H9 (cell line): ENCODE data around the gene RIMBP2. TPM values are rescaled to one million over a fixed set of nuclear protein-coding genes. Genes with fewer than 3 reads are reported as not detected.

Experiments used
- DNase-seq: peaks from one replicate; pipeline ENCODE4 v3.0.0-alpha.2; 2017
- H2AFZ ChIP-seq: one replicate; pipeline ENCODE4 v1.6.1; 2013; ENCODE audit warnings: mild to moderate bottlenecking, low read length, control low read depth, moderate library complexity
- H2AK5ac ChIP-seq: 2 replicates; pipeline ENCODE4 v1.6.1; 2013; ENCODE audit warnings: low read length, control low read depth, mixed read lengths; ENCODE audit not compliant: insufficient read length
- H2BK120ac ChIP-seq: one replicate; pipeline ENCODE4 v1.6.1; 2013; ENCODE audit warnings: low read depth, mild to moderate bottlenecking, low read length, control low read depth, inconsistent platforms; ENCODE audit not compliant: poor library complexity, severe bottlenecking
- H2BK12ac ChIP-seq: 2 replicates; pipeline ENCODE4 v1.6.1; 2013; ENCODE audit warnings: low read length, control low read depth, mixed read lengths, low read depth; ENCODE audit not compliant: insufficient read length
- H2BK15ac ChIP-seq: 2 replicates; pipeline ENCODE4 v1.6.1; 2013; ENCODE audit warnings: low read depth, low read length, control low read depth
- H2BK20ac ChIP-seq: one replicate; pipeline ENCODE4 v1.6.1; 2013; ENCODE audit warnings: low read depth, mild to moderate bottlenecking, low read length, control low read depth, inconsistent platforms; ENCODE audit not compliant: poor library complexity, severe bottlenecking
- H2BK5ac ChIP-seq: 2 replicates; pipeline ENCODE4 v1.6.1; 2013; ENCODE audit warnings: low read length, control low read depth, mixed read lengths; ENCODE audit not compliant: insufficient read length
- H3K14ac ChIP-seq: 2 replicates; pipeline ENCODE4 v1.6.1; 2013; ENCODE audit warnings: low read length, control low read depth; ENCODE audit not compliant: insufficient read depth
- H3K18ac ChIP-seq: 2 replicates; pipeline ENCODE4 v1.6.1; 2013; ENCODE audit warnings: low read depth, mild to moderate bottlenecking, mixed read lengths, low read length, control low read depth; ENCODE audit not compliant: insufficient read length
- H3K23ac ChIP-seq: 2 replicates; pipeline ENCODE4 v1.6.1; 2013; ENCODE audit warnings: low read length, control low read depth, mixed read lengths, low read depth; ENCODE audit not compliant: insufficient read length
- H3K23me2 ChIP-seq: 2 replicates; pipeline ENCODE4 v1.6.1; 2013; ENCODE audit warnings: low read depth, mild to moderate bottlenecking, mixed read lengths, low read length, control low read depth; ENCODE audit not compliant: insufficient read length, poor library complexity, severe bottlenecking
- H3K27ac ChIP-seq: 2 replicates; pipeline ENCODE4 v1.5.1; 2013; ENCODE audit warnings: low read length, control low read depth, mixed read lengths, low read depth; ENCODE audit not compliant: insufficient read length
- H3K27me3 ChIP-seq: 2 replicates; pipeline ENCODE4 v1.6.1; 2013; ENCODE audit warnings: low read length, control low read depth, inconsistent platforms; ENCODE audit not compliant: insufficient read depth
- H3K4ac ChIP-seq: 2 replicates; pipeline ENCODE4 v1.6.1; 2013; ENCODE audit warnings: low read depth, mild to moderate bottlenecking, control low read depth, inconsistent platforms, low read length, moderate library complexity
- H3K4me1 ChIP-seq: 2 replicates; pipeline ENCODE4 v1.6.1; 2013; ENCODE audit warnings: low read length, control low read depth, inconsistent platforms; ENCODE audit not compliant: insufficient read depth
- H3K4me2 ChIP-seq: 2 replicates; pipeline ENCODE4 v1.6.1; 2013; ENCODE audit warnings: low read length, control low read depth, mixed read lengths; ENCODE audit not compliant: insufficient read length, insufficient read depth
- H3K56ac ChIP-seq: 2 replicates; pipeline ENCODE4 v1.6.1; 2013; ENCODE audit warnings: low read depth, mild to moderate bottlenecking, mixed read lengths, low read length, control low read depth; ENCODE audit not compliant: insufficient read length
- H3K79me1 ChIP-seq: 2 replicates; pipeline ENCODE4 v1.6.1; 2013; ENCODE audit warnings: low read depth, mild to moderate bottlenecking, moderate library complexity, low read length, control low read depth, inconsistent platforms; ENCODE audit not compliant: insufficient read depth, poor library complexity, severe bottlenecking
- H3K79me2 ChIP-seq: 2 replicates; pipeline ENCODE4 v1.6.1; 2013; ENCODE audit warnings: low read length, control low read depth, inconsistent platforms; ENCODE audit not compliant: insufficient read depth
- H3K9ac ChIP-seq: 2 replicates; pipeline ENCODE4 v1.6.1; 2013; ENCODE audit warnings: low read length, control low read depth, mixed read lengths; ENCODE audit not compliant: insufficient read length; ENCODE audit errors: extremely low read depth
- H3K9me3 ChIP-seq: one replicate; pipeline ENCODE4 v1.6.1; 2013; ENCODE audit warnings: low read depth, low read length, inconsistent platforms; ENCODE audit not compliant: control insufficient read depth
- H3T11ph ChIP-seq: one replicate; pipeline ENCODE4 v1.6.1; 2013; ENCODE audit warnings: mild to moderate bottlenecking, low read length, control low read depth, inconsistent platforms
- H4K20me1 ChIP-seq: one replicate; pipeline ENCODE4 v1.6.1; 2013; ENCODE audit not compliant: control insufficient read depth, insufficient read length, insufficient read depth
- H4K5ac ChIP-seq: 2 replicates; pipeline ENCODE4 v1.6.1; 2013; ENCODE audit warnings: low read depth, mild to moderate bottlenecking, mixed read lengths, low read length, control low read depth; ENCODE audit not compliant: insufficient read length
- H4K8ac ChIP-seq: replicated peaks from 2 replicates; pipeline ENCODE4 v1.6.1; 2013; ENCODE audit warnings: low read length, control low read depth, mixed read lengths, low read depth; ENCODE audit not compliant: insufficient read length
- H4K91ac ChIP-seq: 2 replicates; pipeline ENCODE4 v1.6.1; 2013; ENCODE audit warnings: low read depth, mild to moderate bottlenecking, moderate library complexity, mixed read lengths, low read length, control low read depth; ENCODE audit not compliant: insufficient read length
- H3K27ac Mint-ChIP-seq, 3 experiments: 2 replicates in 2 of 3; 3 replicates in 1 of 3; pipeline ENCODE4 v1.8.0; 2020 to 2021; ENCODE audit warnings: mixed read lengths in 3 of 3, mild to moderate bottlenecking in 1 of 3, moderate library complexity in 1 of 3
- H3K27me3 Mint-ChIP-seq: 2 replicates; pipeline ENCODE4 v1.8.0; 2021; ENCODE audit warnings: low read depth, mild to moderate bottlenecking, moderate library complexity, mixed read lengths
- H3K36me3 Mint-ChIP-seq, 3 experiments: 2 replicates in 2 of 3; 3 replicates in 1 of 3; pipeline ENCODE4 v1.8.0; 2020 to 2021; ENCODE audit warnings: low read depth in 3 of 3, mixed read lengths in 3 of 3; ENCODE audit not compliant: insufficient read depth in 1 of 3
- H3K4me1 Mint-ChIP-seq, 2 experiments: 2 replicates each; pipeline ENCODE4 v1.8.0; 2020; ENCODE audit warnings: mixed read lengths in 2 of 2
- H3K4me3 Mint-ChIP-seq, 2 experiments: 2 replicates in 1 of 2; 3 replicates in 1 of 2; pipeline ENCODE4 v1.8.0; 2020 to 2021; ENCODE audit warnings: mild to moderate bottlenecking in 2 of 2, mixed read lengths in 2 of 2, moderate library complexity in 1 of 2
- H3K9me3 Mint-ChIP-seq, 2 experiments: 2 replicates in 1 of 2; 3 replicates in 1 of 2; pipeline ENCODE4 v1.8.0; 2020; ENCODE audit warnings: mild to moderate bottlenecking in 2 of 2, mixed read lengths in 2 of 2, moderate library complexity in 1 of 2
- CTCF ChIP-seq: fragments of 200-600 bp; sonication (generic); conservative IDR thresholded peaks from 3 replicates; pipeline ENCODE4 v1.8.0; 2021; ENCODE audit warnings: antibody characterized with exemption, mild to moderate bottlenecking
- WGBS: extraction: QIAGEN DNeasy Blood & Tissue Kit; methylation state at CpG from one replicate; pipeline ENCODE4 v1.1.7; 2013; ENCODE audit warnings: missing lambda C conversion rate, low lambda C conversion rate, mixed read lengths; ENCODE audit not compliant: insufficient read length; ENCODE audit errors: extremely low coverage; 5-methylcytosine and 5-hydroxymethylcytosine counted together
- total RNA-seq: library from RNA; stranded (reverse); gene quantifications from 2 replicates; pipeline ENCODE4 v1.2.1, GENCODE V29; 2021

The RIMBP2 gene
- total RNA-seq, 1 experiment from 2014 or later = 0.70 TPM

GRCh38 chr12:130568501-130568900 lies 147.6 kb downstream of the RIMBP2 start:
- H2BK20ac ChIP-seq = no peak overlapping the region
- H4K20me1 ChIP-seq = no peaks in the 10 kb centered on the region
- H3K9me3 ChIP-seq = no peaks in the 10 kb centered on the region
- H2BK12ac ChIP-seq = no peak overlapping the region
- H4K91ac ChIP-seq = no peak overlapping the region
- H3K4me2 ChIP-seq = no peak overlapping the region
- WGBS = no CpG with 5 or more reads among the region's 7 CpGs
- no peak overlapping the region; the same call in 1 of the 2 replicates for H3K14ac ChIP-seq
- Mint-ChIP-seq H3K27ac (no peak overlapping the region), H3K4me1 (no peaks in the 10 kb centered on the region), H3K27me3 (peaks cover 6% of the 10 kb centered on the region), H3K36me3 (peaks cover 0 to 13% (median 2%) of the 10 kb centered on the region in 3 experiments; a peak in 4 of 7 replicates), H3K9me3 (peaks cover 18 to 22% of the 10 kb centered on the region in 2 experiments), H3K4me3 (no peak overlapping the region)
- TF ChIP-seq CTCF = no peak
- no peak overlapping the region for H4K5ac ChIP-seq
- H3K4me1 ChIP-seq = no peaks in the 10 kb centered on the region
- no peak overlapping the region for H3K23ac ChIP-seq
- H3K79me1 ChIP-seq = no peaks in the 10 kb centered on the region
- H3K27me3 ChIP-seq = no peaks in the 10 kb centered on the region
- no peak overlapping the region for H2BK120ac ChIP-seq
- no peak overlapping the region for H3K27ac ChIP-seq
- H2AFZ ChIP-seq = no peak overlapping the region
- no peak overlapping the region for H2BK15ac ChIP-seq
- H3K4ac ChIP-seq = no peak overlapping the region
- no peak overlapping the region for H3K56ac ChIP-seq
- no peaks in the 10 kb centered on the region for H3K79me2 ChIP-seq
- H2BK5ac ChIP-seq = no peak overlapping the region
- no peaks in the 10 kb centered on the region for H3K23me2 ChIP-seq
- H4K8ac ChIP-seq = no peak overlapping the region
- H2AK5ac ChIP-seq = no peak overlapping the region
- H3T11ph ChIP-seq = no peak overlapping the region
- no peak overlapping the region for H3K9ac ChIP-seq
- no peak for DNase-seq
- H3K18ac ChIP-seq = no peak overlapping the region
